ENCODE measurements around the gene SPATA31D1. TPM values are rescaled to one million over a fixed set of nuclear protein-coding genes. Genes with fewer than 3 reads are reported as not detected.

SPATA31D1 gene
- total RNA-seq, 1 donor from 2014 or later: not detected

DNA sequence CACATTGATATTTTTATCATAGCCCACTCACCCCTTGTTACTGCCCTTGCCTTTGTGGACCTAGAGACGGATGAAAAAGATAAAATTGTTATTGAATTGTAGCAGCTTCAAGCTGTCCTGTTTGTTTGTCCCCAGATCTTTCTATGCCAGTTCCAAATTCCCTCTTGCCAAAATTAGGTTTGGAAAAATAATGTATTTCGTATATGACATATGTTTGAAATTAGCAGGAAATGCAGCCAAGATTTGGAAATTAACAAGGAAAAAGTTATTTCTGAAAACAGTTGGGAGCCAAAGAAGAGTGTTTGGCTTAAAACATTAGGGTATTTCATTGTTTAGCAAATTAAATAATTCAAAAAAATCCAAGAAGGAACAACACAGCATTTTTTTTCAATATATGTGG, 33.5 kb downstream of the SPATA31D1 start:
- DNase-seq: no peak

DNA sequence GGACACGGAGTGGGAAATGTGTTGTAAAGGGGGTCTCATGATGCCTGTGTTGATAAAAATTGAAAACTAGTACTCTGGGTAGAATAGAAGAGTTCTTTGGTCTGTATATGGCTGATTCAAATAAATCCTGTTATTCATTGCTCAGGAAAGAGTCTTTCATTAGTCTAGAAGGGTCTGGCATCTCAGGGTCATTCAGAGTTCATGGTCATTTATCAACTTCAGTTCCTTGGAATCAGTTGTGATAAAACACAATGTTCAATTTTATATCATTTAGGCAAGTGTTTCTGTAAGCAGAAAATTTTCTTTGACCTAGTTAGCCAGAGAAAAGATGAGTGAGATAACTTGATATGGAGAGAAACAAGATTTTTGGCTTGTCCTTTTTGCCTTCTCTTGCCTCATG, 36.3 kb downstream of the SPATA31D1 start:
- DNase-seq: no peak

DNA sequence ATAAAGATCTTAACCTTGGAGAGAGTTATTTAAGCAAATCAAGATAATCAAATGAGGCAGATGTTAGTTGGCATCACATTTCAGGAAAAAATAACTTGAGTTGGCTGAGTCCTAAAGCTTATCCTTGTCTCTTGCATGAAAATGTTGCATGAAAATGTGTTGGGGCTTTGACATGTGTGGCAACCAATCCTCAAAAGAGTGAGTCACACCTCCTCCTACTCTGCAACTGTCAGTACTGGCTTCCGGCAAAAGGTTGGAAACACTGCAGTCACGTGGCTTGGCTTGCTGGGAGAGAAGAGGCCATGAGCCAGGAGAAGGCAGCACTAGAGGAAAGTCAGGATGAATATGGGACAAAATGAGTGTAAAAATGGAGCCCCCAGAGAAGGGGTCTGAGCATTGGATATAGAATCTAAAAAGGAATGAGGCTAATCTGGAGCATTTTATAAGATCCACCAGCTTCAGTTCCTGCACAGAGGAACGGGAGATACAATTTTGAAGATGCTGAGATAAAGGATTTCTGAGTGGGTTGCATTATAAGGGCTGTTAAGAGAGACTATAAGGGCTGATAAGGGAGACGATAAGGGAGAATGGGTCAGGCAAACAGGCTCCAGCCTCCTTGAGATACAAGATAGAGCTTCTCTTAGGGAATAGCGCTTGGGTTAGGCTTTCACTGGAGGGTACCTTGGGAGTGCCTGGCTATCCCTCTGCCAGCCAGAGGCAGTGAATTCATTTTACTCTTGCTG, 43.1 kb downstream of the SPATA31D1 start:
- peak; percentile 78 for DNase-seq

DNA sequence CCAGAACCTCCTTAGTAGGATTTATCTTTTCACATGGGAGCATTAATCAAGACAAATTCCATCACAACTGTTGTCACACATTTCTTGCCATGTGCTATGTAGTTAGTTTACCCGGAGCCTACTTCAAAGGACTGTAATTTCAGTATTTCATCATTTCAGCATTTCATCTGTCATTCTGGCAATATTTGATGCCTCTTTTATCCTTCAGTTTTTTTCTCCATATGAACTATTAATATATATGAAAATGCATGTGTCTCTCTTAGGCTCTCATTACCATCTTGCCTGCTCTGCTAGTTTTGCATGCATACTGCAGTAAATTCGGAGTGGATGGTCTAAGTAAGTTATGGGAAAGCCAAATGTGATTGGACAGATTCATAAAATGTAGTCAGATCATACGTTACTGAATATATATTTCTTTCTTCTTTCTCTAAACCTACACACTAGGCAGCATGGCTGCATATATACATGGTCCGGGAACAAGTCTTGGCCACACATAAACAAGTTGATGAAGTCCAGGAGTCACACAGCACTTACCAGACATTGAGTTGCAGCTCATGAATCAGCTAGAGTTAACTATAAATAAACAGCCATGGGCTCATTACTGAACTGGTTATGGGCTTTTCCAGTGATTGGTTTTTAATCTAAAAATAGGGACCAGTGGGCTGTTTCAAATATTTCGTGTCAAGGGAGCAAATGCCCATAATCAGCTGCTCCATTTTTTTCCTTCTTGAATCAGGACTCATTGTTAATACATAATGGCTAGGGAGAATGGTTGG, 46.6 kb downstream of the SPATA31D1 start:
- DNase-seq: no peak

DNA sequence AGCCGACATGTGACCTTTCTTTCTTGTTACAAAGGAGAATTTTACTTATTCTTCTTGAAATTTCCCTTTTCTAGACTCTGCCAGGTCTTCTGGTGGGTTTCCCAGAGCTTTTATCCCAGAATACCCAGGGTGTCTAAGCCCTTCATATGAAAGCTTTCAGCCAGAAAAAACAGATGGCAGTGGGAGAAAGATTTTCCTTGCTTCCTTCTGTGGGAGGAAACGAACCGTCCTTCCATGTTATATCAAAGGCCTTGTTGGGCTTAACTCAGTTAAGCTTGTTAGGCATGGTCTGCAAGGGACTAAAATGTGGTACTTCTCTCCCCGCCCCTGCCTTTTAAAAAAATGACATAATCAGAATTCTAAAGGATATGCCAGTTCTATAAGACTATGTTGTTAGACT, 47.5 kb downstream of the SPATA31D1 start:
- DNase-seq: no peak

DNA sequence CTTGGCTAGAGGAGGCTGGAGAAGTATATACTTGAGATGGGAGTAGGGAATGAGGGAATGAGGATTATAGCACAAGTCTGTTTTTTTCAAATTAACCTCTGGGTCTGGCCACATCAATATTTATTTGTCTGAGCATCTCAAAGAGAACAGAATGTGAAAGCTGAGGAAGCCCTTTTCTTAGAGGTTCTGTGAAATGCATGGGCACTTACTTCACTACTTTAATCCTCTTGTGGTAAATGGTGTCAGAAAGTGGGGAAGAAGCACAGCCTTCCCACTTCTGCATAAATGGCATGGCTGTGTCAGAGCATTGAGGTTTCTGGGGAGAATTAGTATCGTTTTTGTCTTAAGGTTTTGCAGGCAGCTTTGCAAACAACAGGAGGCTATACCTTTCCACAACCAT, 48.6 kb downstream of the SPATA31D1 start:
- no peak for DNase-seq

DNA sequence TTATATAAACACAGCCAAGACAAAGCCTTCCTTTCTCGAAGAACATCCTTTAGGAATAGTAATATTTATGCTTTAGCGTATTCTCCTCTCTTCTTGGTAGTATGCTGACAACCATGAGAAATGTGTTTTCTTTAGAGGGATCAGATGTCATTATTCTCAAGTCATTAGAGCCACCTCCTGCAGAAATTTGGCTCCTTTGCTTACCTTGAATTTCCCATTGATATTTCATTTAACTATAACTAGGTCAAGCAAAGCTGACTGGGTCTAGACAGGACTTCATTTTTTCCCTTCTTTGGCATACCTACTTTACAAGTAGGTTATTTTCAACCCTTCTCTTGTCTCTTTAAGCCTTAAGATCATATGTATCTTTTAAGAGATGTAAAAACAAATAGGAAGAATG, 50.3 kb downstream of the SPATA31D1 start:
- no peak for DNase-seq

Other genes starting within 250 kb of the SPATA31D1 start
- gene SPATA31D4, start 60.3 kb upstream of the SPATA31D1 start, total RNA-seq: not detected
- not detected for gene SPATA31D3, start 45.3 kb upstream of the SPATA31D1 start, total RNA-seq